HCT116 (cell line): ENCODE data around the gene HECW1. TPM values are rescaled to one million over a fixed set of nuclear protein-coding genes. Genes with fewer than 3 reads are reported as not detected.

Source experiments
- ATAC-seq: fragments of 200-7000 bp; cut with Tn5 transposase; 2 replicates; pipeline ENCODE4 v1.9.1; 2020; ENCODE audit warnings: mild to moderate bottlenecking, moderate library complexity
- BruUV-seq: library from RNA; stranded (reverse); fragments of 400-500 nt; replicated peaks from 2 replicates; lab custom pipeline; 2021; lab: Mats Ljungman, UMichigan
- CTCF ChIA-PET: fragments of 300-600 bp; sonication (Branson Sonifier 250); formaldehyde crosslinking; loops from one replicate; lab custom pipeline; 2021; ENCODE audit warnings: antibody characterized with exemption; lab: Charles Lee
- POLR2A ChIA-PET: fragments of 300-600, 350-600 bp; sonication (Branson Sonifier 250); formaldehyde crosslinking; loops from one replicate; lab custom pipeline; 2021; ENCODE audit warnings: antibody characterized with exemption; lab: Charles Lee
- RAD21 ChIA-PET, 2 experiments: fragments of 300-600 bp; sonication (Branson Sonifier 250); formaldehyde crosslinking; loops; one replicate each; lab custom pipeline; 2023; ENCODE audit warnings: low total read pairs in 2 of 2; ENCODE audit not compliant: uncharacterized antibody in 2 of 2, unreplicated experiment in 2 of 2, low non-redundant PET in 1 of 2; lab: Charles Lee
- DNase-seq: peaks from one replicate; pipeline ENCODE4 v3.0.0-alpha.2; 2010; ENCODE audit warnings: low read depth, low spot score
- H2AFZ ChIP-seq: fragments of 200-600 bp; shearing (Covaris generic), sonication (generic); 2 replicates; pipeline ENCODE4 v1.6.1; 2017; ENCODE audit warnings: low read depth, mixed run types, mixed read lengths, antibody characterized with exemption, low read length; ENCODE audit not compliant: poor library complexity, severe bottlenecking
- H3K27ac ChIP-seq: 2 replicates; pipeline ENCODE4 v1.5.1; 2012; ENCODE audit warnings: low read depth, low read length
- H3K27me3 ChIP-seq: fragments of 200-600 bp; sonication (generic); 2 replicates; pipeline ENCODE4 v1.6.1; 2016; ENCODE audit warnings: mixed run types, low read length, mixed read lengths; ENCODE audit not compliant: insufficient read depth
- H3K36me3 ChIP-seq, 2 experiments: fragments of 200-500 bp in 1 of 2; fragments of 200-600 bp in 1 of 2; sonication (Bioruptor generic) in 1 of 2; sonication (generic) in 1 of 2; 2 replicates each; pipeline versions ENCODE4 v1.5.1 to v1.6.1; 2014 to 2016; ENCODE audit warnings: low read length in 2 of 2, inconsistent platforms in 1 of 2, mixed read lengths in 1 of 2, mixed run types in 1 of 2; ENCODE audit not compliant: insufficient read depth in 2 of 2, control insufficient read depth in 1 of 2
- H3K4me1 ChIP-seq, 2 experiments: fragments of 200-600 bp in 1 of 2; sonication (generic) in 1 of 2; 2 replicates each; pipeline versions ENCODE4 v1.5.1 to v1.6.1; 2012 to 2017; ENCODE audit warnings: low read length in 2 of 2, inconsistent platforms in 1 of 2, mild to moderate bottlenecking in 1 of 2, mixed read lengths in 1 of 2, mixed run types in 1 of 2, moderate library complexity in 1 of 2; ENCODE audit not compliant: insufficient read depth in 2 of 2, control insufficient read depth in 1 of 2
- H3K4me2 ChIP-seq: fragments of 200-600 bp; sonication (generic); 2 replicates; pipeline ENCODE4 v1.6.1; 2017; ENCODE audit warnings: mixed run types, low read length, mixed read lengths
- H3K4me3 ChIP-seq, 2 experiments: fragments of 200-600 bp in 1 of 2; sonication (generic) in 1 of 2; replicated peaks in 1 of 2; 2 replicates each; pipeline ENCODE4 v1.5.1; 2011 to 2016; ENCODE audit warnings: low read length in 2 of 2, control low read depth in 1 of 2, low read depth in 1 of 2, mild to moderate bottlenecking in 1 of 2, mixed read lengths in 1 of 2, mixed run types in 1 of 2
- H3K79me2 ChIP-seq: fragments of 200-600 bp; sonication (generic); 2 replicates; pipeline ENCODE4 v1.6.1; 2017; ENCODE audit warnings: mild to moderate bottlenecking, mixed run types, low read length, moderate library complexity, mixed read lengths; ENCODE audit not compliant: insufficient read depth
- H3K9ac ChIP-seq: fragments of 200-600 bp; sonication (generic); 2 replicates; pipeline ENCODE4 v1.6.1; 2016; ENCODE audit warnings: low read length, mixed read lengths
- H3K9me2 ChIP-seq: fragments of 200-600 bp; sonication (generic), shearing (Covaris generic); 2 replicates; pipeline ENCODE4 v1.6.1; 2017; ENCODE audit warnings: mixed run types, mild to moderate bottlenecking, moderate library complexity; ENCODE audit not compliant: insufficient read depth
- H3K9me3 ChIP-seq, 2 experiments: fragments of 200-500 bp in 1 of 2; fragments of 200-600 bp in 1 of 2; sonication (Bioruptor generic) in 1 of 2; sonication (generic) in 1 of 2; 2 replicates each; pipeline ENCODE4 v1.6.1; 2014 to 2017; ENCODE audit warnings: low read length in 2 of 2, mixed read lengths in 2 of 2, inconsistent platforms in 1 of 2, low read depth in 1 of 2, mild to moderate bottlenecking in 1 of 2, mixed run types in 1 of 2, moderate library complexity in 1 of 2; ENCODE audit not compliant: control insufficient read depth in 1 of 2, insufficient read depth in 1 of 2
- H4K20me1 ChIP-seq: fragments of 200-600 bp; sonication (generic), shearing (Covaris generic); 2 replicates; pipeline ENCODE4 v1.6.1; 2017; ENCODE audit warnings: mixed run types, mild to moderate bottlenecking, moderate library complexity; ENCODE audit not compliant: insufficient read depth
- POLR2A ChIP-seq: IDR thresholded peaks from 2 replicates; pipeline ENCODE4 v1.7.0; 2011; ENCODE audit warnings: borderline replicate concordance; ENCODE audit not compliant: insufficient read depth, insufficient read length; ENCODE audit errors: extremely low read depth
- SP1 ChIP-seq: IDR thresholded peaks from 2 replicates; pipeline ENCODE4 v1.6.1; 2012; ENCODE audit warnings: low read depth
- TCF7L2 ChIP-seq: IDR thresholded peaks from 2 replicates; pipeline ENCODE4 v1.7.0; 2011; ENCODE audit warnings: borderline replicate concordance, inconsistent platforms; ENCODE audit not compliant: insufficient read depth, insufficient read length; ENCODE audit errors: extremely low read depth
- YY1 ChIP-seq: IDR thresholded peaks from 2 replicates; pipeline ENCODE4 v1.6.1; 2011; ENCODE audit warnings: low read length, low read depth, moderate library complexity, mild to moderate bottlenecking; ENCODE audit not compliant: insufficient replicate concordance; ENCODE audit errors: extremely low read depth
- intact Hi-C: fragments of 100-400 bp; cut with micrococcal nuclease; formaldehyde crosslinking; loops from 2 replicates; pipeline ENCODE4 v1.10.0; 2022
- total RNA-seq: library from RNA; stranded (reverse); gene quantifications from one replicate; pipeline ENCODE4 v1.2.1, GENCODE V29; 2021; ENCODE audit not compliant: unreplicated experiment
- TF ChIP-seq, protein P1 (sequence below): IDR thresholded peaks from 2 replicates; pipeline ENCODE4 v1.6.1; 2012; ENCODE audit warnings: low read depth
- TF ChIP-seq, protein P2 (sequence below): IDR thresholded peaks from 2 replicates; pipeline ENCODE4 v1.6.1; 2012

Gene HECW1
- total RNA-seq, 1 experiment from 2014 or later, result 5.6 TPM

DNA sequence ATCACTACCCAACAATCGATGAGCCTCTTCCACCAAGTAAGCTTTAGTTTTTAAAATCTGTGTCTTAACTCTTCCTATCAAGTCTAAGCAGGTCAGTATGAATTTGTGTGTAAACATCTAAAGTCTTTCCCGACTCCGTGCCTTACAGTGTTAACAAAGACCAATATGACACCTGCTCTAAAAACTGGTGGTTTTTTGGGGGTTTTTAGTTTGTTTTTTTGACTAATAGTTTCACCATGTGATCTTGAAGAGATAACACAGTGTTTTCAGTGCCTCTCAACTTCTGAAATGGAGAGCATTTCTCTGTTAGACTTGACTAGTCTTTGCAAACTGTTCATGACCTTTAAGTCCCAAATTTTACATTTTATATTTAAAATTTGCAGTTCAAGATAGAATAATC, 338.4 kb downstream of the HECW1 start:
- H3K79me2 ChIP-seq, result no peaks in the 10 kb centered on the region

More for the DNA sequence above, 338.4 kb downstream of the HECW1 start:
- DNase-seq (no peak), ATAC-seq (no peak)
- POLR2A ChIA-PET, result no interaction called here
- Histone ChIP-seq H3K36me3 (no peaks in the 10 kb centered on the region), H3K27me3 (no peaks in the 10 kb centered on the region), H4K20me1 (no peaks in the 10 kb centered on the region), H3K4me1 (peaks cover 0 to 5% of the 10 kb centered on the region in 2 experiments; a peak in 2 of 4 replicates), H3K4me2 (no peak overlapping the region), H3K27ac (no peak overlapping the region), H3K9me3 (no peaks in the 10 kb centered on the region), H3K9me2 (no peaks in the 10 kb centered on the region), H3K9ac (no peak overlapping the region), H2AFZ (no peak overlapping the region), H3K4me3 (no peak overlapping the region)
- TF ChIP-seq, protein P1, sequence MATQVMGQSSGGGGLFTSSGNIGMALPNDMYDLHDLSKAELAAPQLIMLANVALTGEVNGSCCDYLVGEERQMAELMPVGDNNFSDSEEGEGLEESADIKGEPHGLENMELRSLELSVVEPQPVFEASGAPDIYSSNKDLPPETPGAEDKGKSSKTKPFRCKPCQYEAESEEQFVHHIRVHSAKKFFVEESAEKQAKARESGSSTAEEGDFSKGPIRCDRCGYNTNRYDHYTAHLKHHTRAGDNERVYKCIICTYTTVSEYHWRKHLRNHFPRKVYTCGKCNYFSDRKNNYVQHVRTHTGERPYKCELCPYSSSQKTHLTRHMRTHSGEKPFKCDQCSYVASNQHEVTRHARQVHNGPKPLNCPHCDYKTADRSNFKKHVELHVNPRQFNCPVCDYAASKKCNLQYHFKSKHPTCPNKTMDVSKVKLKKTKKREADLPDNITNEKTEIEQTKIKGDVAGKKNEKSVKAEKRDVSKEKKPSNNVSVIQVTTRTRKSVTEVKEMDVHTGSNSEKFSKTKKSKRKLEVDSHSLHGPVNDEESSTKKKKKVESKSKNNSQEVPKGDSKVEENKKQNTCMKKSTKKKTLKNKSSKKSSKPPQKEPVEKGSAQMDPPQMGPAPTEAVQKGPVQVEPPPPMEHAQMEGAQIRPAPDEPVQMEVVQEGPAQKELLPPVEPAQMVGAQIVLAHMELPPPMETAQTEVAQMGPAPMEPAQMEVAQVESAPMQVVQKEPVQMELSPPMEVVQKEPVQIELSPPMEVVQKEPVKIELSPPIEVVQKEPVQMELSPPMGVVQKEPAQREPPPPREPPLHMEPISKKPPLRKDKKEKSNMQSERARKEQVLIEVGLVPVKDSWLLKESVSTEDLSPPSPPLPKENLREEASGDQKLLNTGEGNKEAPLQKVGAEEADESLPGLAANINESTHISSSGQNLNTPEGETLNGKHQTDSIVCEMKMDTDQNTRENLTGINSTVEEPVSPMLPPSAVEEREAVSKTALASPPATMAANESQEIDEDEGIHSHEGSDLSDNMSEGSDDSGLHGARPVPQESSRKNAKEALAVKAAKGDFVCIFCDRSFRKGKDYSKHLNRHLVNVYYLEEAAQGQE, result no peak
- no peak for TF ChIP-seq YY1
- TF ChIP-seq, protein P2, sequence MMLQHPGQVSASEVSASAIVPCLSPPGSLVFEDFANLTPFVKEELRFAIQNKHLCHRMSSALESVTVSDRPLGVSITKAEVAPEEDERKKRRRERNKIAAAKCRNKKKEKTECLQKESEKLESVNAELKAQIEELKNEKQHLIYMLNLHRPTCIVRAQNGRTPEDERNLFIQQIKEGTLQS, result no peak
- TF ChIP-seq TCF7L2, result no peak
- TF ChIP-seq POLR2A, result no peak
- TF ChIP-seq SP1, result no peak
- RAD21 ChIA-PET, result no interaction called here
- BruUV-seq, result no TSS peak
- intact Hi-C loops, result no loop called here
- CTCF ChIA-PET, result no interaction called here
